Liver (tissue), 3 donors: Measurements from ENCODE around the gene ATP2C2.

Experiments
- ATF3 ChIP-seq: IDR thresholded peaks from 2 replicates; pipeline ENCODE4 v1.6.1; 2016; ENCODE audit warnings: antibody characterized with exemption
- FOXA1 ChIP-seq: IDR thresholded peaks from 2 replicates; pipeline ENCODE4 v1.6.1; 2016; ENCODE audit warnings: antibody characterized with exemption
- GABPA ChIP-seq, 2 donors: IDR thresholded peaks in 1 of 2; conservative IDR thresholded peaks in 1 of 2; 2 replicates each; pipeline ENCODE4 v1.6.1; 2016; ENCODE audit warnings: antibody characterized with exemption in 2 of 2, mild to moderate bottlenecking in 1 of 2, moderate library complexity in 1 of 2
- HNF4A ChIP-seq, 2 donors: conservative IDR thresholded peaks; 2 replicates each; pipeline ENCODE4 v1.6.1; 2016; ENCODE audit warnings: antibody characterized with exemption in 2 of 2, mild to moderate bottlenecking in 2 of 2
- MAX ChIP-seq: IDR thresholded peaks from 2 replicates; pipeline ENCODE4 v1.6.1; 2016; ENCODE audit warnings: antibody characterized with exemption
- RAD21 ChIP-seq, 2 donors: IDR thresholded peaks; 2 replicates each; pipeline ENCODE4 v1.6.1; 2016; ENCODE audit warnings: antibody characterized with exemption in 2 of 2, mild to moderate bottlenecking in 2 of 2
- REST ChIP-seq: IDR thresholded peaks from 2 replicates; pipeline ENCODE4 v1.6.1; 2016; ENCODE audit warnings: antibody characterized with exemption, mild to moderate bottlenecking
- SP1 ChIP-seq: IDR thresholded peaks from 2 replicates; pipeline ENCODE4 v1.6.1; 2018; ENCODE audit warnings: antibody characterized with exemption, mild to moderate bottlenecking
- TAF1 ChIP-seq: conservative IDR thresholded peaks from 2 replicates; pipeline ENCODE4 v1.6.1; 2016; ENCODE audit warnings: antibody characterized with exemption, mild to moderate bottlenecking
- TF ChIP-seq, protein P1 (sequence below): fragments of 150-350 bp; IDR thresholded peaks from 2 replicates; pipeline ENCODE4 v1.5.1; 2017; ENCODE audit warnings: improper control_type of control experiment, low read depth, low read length; ENCODE audit not compliant: missing input control
- donor health status: healthy.
- donor health status: healthy.

GRCh38 chr16:84446084-84446483, 77.7 kb downstream of the ATP2C2 start:
- TF ChIP-seq REST (no peak), SP1 (no peak), TAF1 (no peak), RAD21 (IDR thresholded peaks at IDR 0.05) (no peak), MAX (no peak), GABPA (IDR thresholded peaks at IDR 0.05 in 1 of 2, conservative IDR thresholded peaks at IDR 0.05 in 1 of 2) (no peak), HNF4A (conservative IDR thresholded peaks at IDR 0.05) (no peak), ATF3 (no peak), FOXA1 (no peak)
- TF ChIP-seq, protein P1, sequence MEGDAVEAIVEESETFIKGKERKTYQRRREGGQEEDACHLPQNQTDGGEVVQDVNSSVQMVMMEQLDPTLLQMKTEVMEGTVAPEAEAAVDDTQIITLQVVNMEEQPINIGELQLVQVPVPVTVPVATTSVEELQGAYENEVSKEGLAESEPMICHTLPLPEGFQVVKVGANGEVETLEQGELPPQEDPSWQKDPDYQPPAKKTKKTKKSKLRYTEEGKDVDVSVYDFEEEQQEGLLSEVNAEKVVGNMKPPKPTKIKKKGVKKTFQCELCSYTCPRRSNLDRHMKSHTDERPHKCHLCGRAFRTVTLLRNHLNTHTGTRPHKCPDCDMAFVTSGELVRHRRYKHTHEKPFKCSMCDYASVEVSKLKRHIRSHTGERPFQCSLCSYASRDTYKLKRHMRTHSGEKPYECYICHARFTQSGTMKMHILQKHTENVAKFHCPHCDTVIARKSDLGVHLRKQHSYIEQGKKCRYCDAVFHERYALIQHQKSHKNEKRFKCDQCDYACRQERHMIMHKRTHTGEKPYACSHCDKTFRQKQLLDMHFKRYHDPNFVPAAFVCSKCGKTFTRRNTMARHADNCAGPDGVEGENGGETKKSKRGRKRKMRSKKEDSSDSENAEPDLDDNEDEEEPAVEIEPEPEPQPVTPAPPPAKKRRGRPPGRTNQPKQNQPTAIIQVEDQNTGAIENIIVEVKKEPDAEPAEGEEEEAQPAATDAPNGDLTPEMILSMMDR, result no peak
